K562 (cell line): ENCODE data around the gene ZKSCAN1. TPM values are rescaled to one million over a fixed set of nuclear protein-coding genes. Genes with fewer than 3 reads are reported as not detected.

ENCODE experiments used
- ARHGAP35 ChIP-seq: fragments of 450-650 bp; IDR thresholded peaks from 2 replicates; pipeline ENCODE4 v1.6.1; 2018; ENCODE audit not compliant: partially characterized antibody
- BDP1 ChIP-seq: IDR thresholded peaks from 3 replicates; pipeline ENCODE4 v1.6.1; 2011; ENCODE audit not compliant: insufficient read length, insufficient read depth
- DMBX1 ChIP-seq: fragments of 250-450 bp; sonication (Bioruptor Pico); IDR thresholded peaks from 2 replicates; pipeline ENCODE4 v1.8.0; 2022; ENCODE audit warnings: inconsistent platforms, mild to moderate bottlenecking, moderate library complexity, borderline replicate concordance
- GATA2 ChIP-seq: sonication (generic); formaldehyde crosslinking; IDR thresholded peaks from 2 replicates; pipeline ENCODE4 v1.4.0; 2020; ENCODE audit warnings: mild to moderate bottlenecking, missing genetic modification reagents
- HLTF ChIP-seq: fragments of 450-650 bp; IDR thresholded peaks from 2 replicates; pipeline ENCODE4 v1.6.1; 2016
- MCM5 ChIP-seq: fragments of 450-650 bp; IDR thresholded peaks from 2 replicates; pipeline ENCODE4 v1.6.1; 2016; ENCODE audit warnings: low read depth
- NR2C1 ChIP-seq, 2 experiments: fragments of 450-650 bp; IDR thresholded peaks; 2 replicates each; pipeline ENCODE4 v1.6.1; 2017; ENCODE audit warnings: mild to moderate bottlenecking in 2 of 2, antibody characterized with exemption in 1 of 2, inconsistent platforms in 1 of 2, missing compliant biosample characterization in 1 of 2, missing genetic modification characterization in 1 of 2
- PKNOX1 ChIP-seq: fragments of 450-650 bp; IDR thresholded peaks from 2 replicates; pipeline ENCODE4 v1.6.1; 2016
- RHOXF2B ChIP-seq: fragments of 250-450 bp; sonication (Bioruptor Pico); conservative IDR thresholded peaks from 2 replicates; pipeline ENCODE4 v1.5.1; 2021
- SIN3A ChIP-seq, 2 experiments: fragments of 150-350 bp in 1 of 2; IDR thresholded peaks; 2 replicates each; pipeline ENCODE4 v1.6.1; 2011 to 2016; ENCODE audit warnings: borderline replicate concordance in 2 of 2, low read depth in 2 of 2, low read length in 2 of 2, mild to moderate bottlenecking in 2 of 2, moderate library complexity in 2 of 2; ENCODE audit not compliant: control insufficient read depth in 1 of 2
- SMARCE1 ChIP-seq: fragments of 450-650 bp; IDR thresholded peaks from 2 replicates; pipeline ENCODE4 v1.7.1; 2016; ENCODE audit warnings: mild to moderate bottlenecking
- SRF ChIP-seq, 2 experiments: fragments of 250-450, 450-650 bp in 1 of 2; sonication (Bioruptor Pico) in 1 of 2; sonication (generic) in 1 of 2; formaldehyde crosslinking; IDR thresholded peaks; 2 replicates each; pipeline versions ENCODE4 v1.5.0 to v1.5.1; 2020 to 2022; ENCODE audit warnings: mild to moderate bottlenecking in 1 of 2, missing genetic modification reagents in 1 of 2
- ZBTB9 ChIP-seq: fragments of 450-650 bp; formaldehyde crosslinking; IDR thresholded peaks from 2 replicates; pipeline ENCODE4 v1.4.0; 2020; ENCODE audit warnings: mild to moderate bottlenecking, moderate library complexity
- ZNF354B ChIP-seq: fragments of 250-450 bp; sonication (Bioruptor Pico); IDR thresholded peaks from 2 replicates; pipeline ENCODE4 v1.4.0; 2020
- polyA plus RNA-seq, 8 experiments: library from polyadenylated mRNA; depleted of rRNA in 4 of 8; stranded (reverse) in 5 of 8; unstranded in 3 of 8; fragments of >200 nt; fragmentation: Nextera tagmentation in 2 of 8; fragmentation: Illumina TruSeq in 1 of 8; extraction: Ambion mirVana in 2 of 8; extraction: Trizol in 1 of 8; gene quantifications; 2 replicates each; pipeline versions ENCODE4 v1.2.1 to v1.2.3, GENCODE V29; 2011 to 2014; ENCODE audit warnings: inconsistent platforms in 1 of 8, missing spikeins in 1 of 8
- total RNA-seq, 7 experiments: library from RNA; depleted of rRNA in 6 of 7; stranded (reverse); fragments of >200 nt in 6 of 7; fragmentation: Illumina TruSeq in 2 of 7; extraction: Trizol in 2 of 7; gene quantifications; 2 replicates each; pipeline versions ENCODE4 v1.2.1 to v1.2.3, GENCODE V29; 2011 to 2021; ENCODE audit warnings: low replicate concordance in 1 of 7
- TF ChIP-seq, protein P1 (sequence below): sonication (generic); formaldehyde crosslinking; IDR thresholded peaks from 2 replicates; pipeline ENCODE4 v1.9.0; 2022; ENCODE audit warnings: mild to moderate bottlenecking, missing genetic modification reagents
- TF ChIP-seq, protein P2 (sequence below): fragments of 450-650 bp; IDR thresholded peaks from 2 replicates; pipeline ENCODE4 v1.6.1; 2016; ENCODE audit warnings: low read depth

Gene ZKSCAN1
- total and polyA plus RNA-seq, 9 of the 15 experiments (the other 6 are each of a cell fraction or from before 2014, with no cell fraction given), result 5.3 to 43.0 (median 23.2) TPM

GRCh38 chr7:100061518-100062193 is 46.3 kb downstream of the ZKSCAN1 start (continued):
- peak; percentile 44; the same call in 1 of the 2 replicates for TF ChIP-seq HLTF
- TF ChIP-seq, protein P1, sequence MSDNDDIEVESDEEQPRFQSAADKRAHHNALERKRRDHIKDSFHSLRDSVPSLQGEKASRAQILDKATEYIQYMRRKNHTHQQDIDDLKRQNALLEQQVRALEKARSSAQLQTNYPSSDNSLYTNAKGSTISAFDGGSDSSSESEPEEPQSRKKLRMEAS (CRISPR knock-in tag), result peak; percentile 53
- peak; percentile 59; the same call in 1 of the 2 replicates for TF ChIP-seq NR2C1 (IDR thresholded peaks at IDR 0.05)
- peak; percentile 33; the same call in 1 of the 2 replicates for TF ChIP-seq NR2C1 (tag; IDR thresholded peaks at IDR 0.05)
- TF ChIP-seq RHOXF2B, result no peak
- TF ChIP-seq, protein P2, sequence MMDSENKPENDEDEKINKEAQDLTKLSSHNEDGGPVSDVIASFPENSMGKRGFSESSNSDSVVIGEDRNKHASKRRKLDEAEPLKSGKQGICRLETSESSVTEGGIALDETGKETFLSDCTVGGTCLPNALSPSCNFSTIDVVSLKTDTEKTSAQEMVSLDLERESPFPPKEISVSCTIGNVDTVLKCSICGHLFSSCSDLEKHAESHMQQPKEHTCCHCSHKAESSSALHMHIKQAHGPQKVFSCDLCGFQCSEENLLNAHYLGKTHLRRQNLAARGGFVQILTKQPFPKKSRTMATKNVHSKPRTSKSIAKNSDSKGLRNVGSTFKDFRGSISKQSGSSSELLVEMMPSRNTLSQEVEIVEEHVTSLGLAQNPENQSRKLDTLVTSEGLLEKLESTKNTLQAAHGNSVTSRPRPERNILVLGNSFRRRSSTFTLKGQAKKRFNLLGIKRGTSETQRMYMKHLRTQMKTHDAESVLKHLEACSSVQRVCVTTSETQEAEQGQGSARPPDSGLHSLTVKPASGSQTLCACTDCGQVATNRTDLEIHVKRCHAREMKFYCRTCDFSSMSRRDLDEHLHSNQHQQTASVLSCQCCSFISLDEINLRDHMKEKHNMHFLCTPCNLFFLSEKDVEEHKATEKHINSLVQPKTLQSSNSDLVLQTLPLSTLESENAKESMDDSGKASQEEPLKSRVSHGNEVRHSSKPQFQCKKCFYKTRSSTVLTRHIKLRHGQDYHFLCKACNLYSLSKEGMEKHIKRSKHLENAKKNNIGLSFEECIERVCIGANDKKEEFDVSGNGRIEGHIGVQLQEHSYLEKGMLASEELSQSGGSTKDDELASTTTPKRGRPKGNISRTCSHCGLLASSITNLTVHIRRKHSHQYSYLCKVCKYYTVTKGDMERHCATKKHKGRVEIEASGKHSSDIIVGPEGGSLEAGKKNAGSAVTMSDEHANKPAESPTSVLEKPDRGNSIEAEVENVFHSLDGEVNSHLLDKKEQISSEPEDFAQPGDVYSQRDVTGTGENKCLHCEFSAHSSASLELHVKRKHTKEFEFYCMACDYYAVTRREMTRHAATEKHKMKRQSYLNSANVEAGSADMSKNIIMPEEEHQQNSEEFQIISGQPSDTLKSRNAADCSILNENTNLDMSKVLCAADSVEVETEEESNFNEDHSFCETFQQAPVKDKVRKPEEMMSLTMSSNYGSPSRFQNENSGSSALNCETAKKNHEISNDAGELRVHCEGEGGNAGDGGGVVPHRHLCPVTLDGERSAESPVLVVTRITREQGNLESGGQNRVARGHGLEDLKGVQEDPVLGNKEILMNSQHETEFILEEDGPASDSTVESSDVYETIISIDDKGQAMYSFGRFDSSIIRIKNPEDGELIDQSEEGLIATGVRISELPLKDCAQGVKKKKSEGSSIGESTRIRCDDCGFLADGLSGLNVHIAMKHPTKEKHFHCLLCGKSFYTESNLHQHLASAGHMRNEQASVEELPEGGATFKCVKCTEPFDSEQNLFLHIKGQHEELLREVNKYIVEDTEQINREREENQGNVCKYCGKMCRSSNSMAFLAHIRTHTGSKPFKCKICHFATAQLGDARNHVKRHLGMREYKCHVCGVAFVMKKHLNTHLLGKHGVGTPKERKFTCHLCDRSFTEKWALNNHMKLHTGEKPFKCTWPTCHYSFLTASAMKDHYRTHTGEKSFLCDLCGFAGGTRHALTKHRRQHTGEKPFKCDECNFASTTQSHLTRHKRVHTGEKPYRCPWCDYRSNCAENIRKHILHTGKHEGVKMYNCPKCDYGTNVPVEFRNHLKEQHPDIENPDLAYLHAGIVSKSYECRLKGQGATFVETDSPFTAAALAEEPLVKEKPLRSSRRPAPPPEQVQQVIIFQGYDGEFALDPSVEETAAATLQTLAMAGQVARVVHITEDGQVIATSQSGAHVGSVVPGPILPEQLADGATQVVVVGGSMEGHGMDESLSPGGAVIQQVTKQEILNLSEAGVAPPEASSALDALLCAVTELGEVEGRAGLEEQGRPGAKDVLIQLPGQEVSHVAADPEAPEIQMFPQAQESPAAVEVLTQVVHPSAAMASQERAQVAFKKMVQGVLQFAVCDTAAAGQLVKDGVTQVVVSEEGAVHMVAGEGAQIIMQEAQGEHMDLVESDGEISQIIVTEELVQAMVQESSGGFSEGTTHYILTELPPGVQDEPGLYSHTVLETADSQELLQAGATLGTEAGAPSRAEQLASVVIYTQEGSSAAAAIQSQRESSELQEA, result peak; percentile 49; the same call in 1 of the 2 replicates
- peak in 1 of 2 experiments; percentile 46; a peak in 1 of 4 replicates for TF ChIP-seq SIN3A (IDR thresholded peaks at IDR 0.05; ENCODE audit: borderline replicate concordance in 2 of 2, control insufficient read depth in 1 of 2, low read depth in 2 of 2, low read length in 2 of 2)
- no peak for TF ChIP-seq BDP1
- TF ChIP-seq MCM5, result no peak
- TF ChIP-seq PKNOX1, result peak; percentile 67; the same call in 1 of the 2 replicates
- TF ChIP-seq SMARCE1, result no peak; the same call in 1 of the 2 replicates
- TF ChIP-seq DMBX1 (CRISPR knock-in tag), result peak; percentile 50; the same call in 1 of the 2 replicates
- peak; percentile 85 for TF ChIP-seq GATA2 (CRISPR knock-in tag)
- no peak for TF ChIP-seq ZNF354B (CRISPR knock-in tag)
- no peak for TF ChIP-seq ARHGAP35
- peak in 1 of 2 experiments; percentile 11; a peak in 1 of 4 replicates for TF ChIP-seq SRF (CRISPR knock-in tag; IDR thresholded peaks at IDR 0.05)
- TF ChIP-seq ZBTB9 (CRISPR knock-in tag), result no peak
